T-helper 2 cell treated with Interferon-gamma antibody and Interleukin-4, amounts not matched to agents 100 ng/mL and 5 ng/mL, for 36 hours (primary cell): ENCODE data around the gene COPB2. TPM values are rescaled to one million over a fixed set of nuclear protein-coding genes. Genes with fewer than 3 reads are reported as not detected.

Source experiments
- intact Hi-C: fragments of 100-400 bp; cut with micrococcal nuclease; formaldehyde crosslinking; loops from one replicate; pipeline ENCODE4 v1.15.1; 2023
- total RNA-seq: library from RNA; stranded (reverse); gene quantifications from 2 replicates; pipeline ENCODE4 v1.2.3, GENCODE V29; 2022

The COPB2 gene
- total RNA-seq, 1 donor from 2014 or later, result 106 TPM

GRCh38 chr3:139328356-139328755 is 61.1 kb downstream of the COPB2 start:
- intact Hi-C loops, result loop anchor here (2.0 to 10.0 kb wide), 3 partner anchors 94 to 736 kb away; partner anchors contain the start of gene CEP70

- intact Hi-C loops, result loop anchor here (2.0 to 10.0 kb wide), 3 partner anchors 93 to 736 kb away; partner anchors contain the start of gene CEP70
These were observed 61.6 kb downstream of the COPB2 start for GRCh38 chr3:139327861-139328260.

GRCh38 chr3:139327231-139327630 is 62.2 kb downstream of the COPB2 start:
- intact Hi-C loops, result loop anchor here (5.0 to 10.0 kb wide), 2 partner anchors 92 to 735 kb away; partner anchors contain the start of gene CEP70

GRCh38 chr3:139326707-139327106 is 62.7 kb downstream of the COPB2 start:
- intact Hi-C loops, result loop anchor here (5.0 to 10.0 kb wide), 2 partner anchors 92 to 734 kb away; partner anchors contain the start of gene CEP70

- intact Hi-C loops, result loop anchor here (5.0 to 10.0 kb wide), 2 partner anchors 91 to 734 kb away; partner anchors contain the start of gene CEP70
These were observed 63.3 kb downstream of the COPB2 start for GRCh38 chr3:139326131-139326530.

- intact Hi-C loops, result loop anchor here (5.0 to 10.0 kb wide), 2 partner anchors 91 to 733 kb away; partner anchors contain the start of gene CEP70
These were observed 63.9 kb downstream of the COPB2 start for GRCh38 chr3:139325551-139325950.

- intact Hi-C loops, result loop anchor here (10.0 kb wide), 1 partner anchor 90 kb away; no protein-coding TSS in a partner anchor
These were observed 65.0 kb downstream of the COPB2 start for GRCh38 chr3:139324456-139324855.

- intact Hi-C loops, result loop anchor here (10.0 kb wide), 1 partner anchor 88 kb away; no protein-coding TSS in a partner anchor
These were observed 66.3 kb downstream of the COPB2 start for GRCh38 chr3:139323146-139323545.

GRCh38 chr3:139322346-139322745 is 67.1 kb downstream of the COPB2 start:
- intact Hi-C loops, result loop anchor here (10.0 kb wide), 1 partner anchor 88 kb away; no protein-coding TSS in a partner anchor

GRCh38 chr3:139320551-139321309 is 68.7 kb downstream of the COPB2 start:
- intact Hi-C loops, result loop anchor here (10.0 kb wide), 1 partner anchor 86 kb away; no protein-coding TSS in a partner anchor

GRCh38 chr3:139319428-139320402 is 69.7 kb downstream of the COPB2 start:
- intact Hi-C loops, result loop anchor here (10.0 kb wide), 1 partner anchor 85 kb away; no protein-coding TSS in a partner anchor

GRCh38 chr3:139318826-139319225 is 70.6 kb downstream of the COPB2 start:
- intact Hi-C loops, result no loop called here

- intact Hi-C loops, result no loop called here
These were observed 71.0 kb downstream of the COPB2 start for GRCh38 chr3:139318431-139318816.

- intact Hi-C loops, result no loop called here
These were observed 71.6 kb downstream of the COPB2 start for GRCh38 chr3:139317660-139318430.

- intact Hi-C loops, result no loop called here
These were observed 72.2 kb downstream of the COPB2 start for GRCh38 chr3:139317215-139317614.

GRCh38 chr3:139313921-139314320 is 75.5 kb downstream of the COPB2 start:
- intact Hi-C loops, result no loop called here

GRCh38 chr3:139312959-139313358 is 76.5 kb downstream of the COPB2 start:
- intact Hi-C loops, result no loop called here

- intact Hi-C loops, result no loop called here
These were observed 77.0 kb downstream of the COPB2 start for GRCh38 chr3:139312416-139312815.

- intact Hi-C loops, result no loop called here
These were observed 77.9 kb downstream of the COPB2 start for GRCh38 chr3:139311557-139311956.

GRCh38 chr3:139310474-139310933 is 78.9 kb downstream of the COPB2 start:
- intact Hi-C loops, result no loop called here
